AG09309 (cell line): Measurements from ENCODE around the gene PEX1.

Experiments
- DNase-seq: peaks from one replicate; pipeline ENCODE4 v3.0.0-alpha.2; 2010; ENCODE audit warnings: low read depth
- H3K4me3 ChIP-seq: 2 replicates; pipeline ENCODE4 v1.5.1; 2011; ENCODE audit warnings: mild to moderate bottlenecking, low read depth, low read length, moderate library complexity; ENCODE audit not compliant: control insufficient read depth
- CTCF ChIP-seq: IDR thresholded peaks from 2 replicates; pipeline ENCODE4 v1.5.1; 2011; ENCODE audit warnings: mild to moderate bottlenecking, low read depth, low read length, inconsistent platforms; ENCODE audit not compliant: insufficient read depth, control insufficient read depth; ENCODE audit errors: missing control alignments

PEX1 gene

GRCh38 chr7:92506363-92506762, 22.0 kb downstream of the PEX1 start:
- H3K4me3 ChIP-seq, result no peak overlapping the region
- no peak for DNase-seq
- TF ChIP-seq CTCF, result no peak

GRCh38 chr7:92504563-92504962, 23.8 kb downstream of the PEX1 start:
- H3K4me3 ChIP-seq, result no peak overlapping the region
- no peak for TF ChIP-seq CTCF
- DNase-seq, result no peak

GRCh38 chr7:92503767-92504166, 24.6 kb downstream of the PEX1 start:
- H3K4me3 ChIP-seq, result no peak overlapping the region
- DNase-seq, result no peak
- no peak for TF ChIP-seq CTCF

- no peak overlapping the region for H3K4me3 ChIP-seq
- no peak for DNase-seq
- TF ChIP-seq CTCF, result no peak
Observed at GRCh38 chr7:92498557-92498956, 29.8 kb downstream of the PEX1 start.

- H3K4me3 ChIP-seq, result no peak overlapping the region
- peak; percentile 11 for DNase-seq
- no peak for TF ChIP-seq CTCF
Observed at GRCh38 chr7:92496876-92497275, 31.4 kb downstream of the PEX1 start.

GRCh38 chr7:92489634-92490033, 38.7 kb downstream of the PEX1 start:
- DNase-seq, result no peak
- TF ChIP-seq CTCF, result no peak
- H3K4me3 ChIP-seq, result no peak overlapping the region

- TF ChIP-seq CTCF, result no peak
- DNase-seq, result no peak
- H3K4me3 ChIP-seq, result no peak overlapping the region
Observed at GRCh38 chr7:92487804-92488203, 40.5 kb downstream of the PEX1 start.
